ENCODE data around the gene MUC15. TPM values are rescaled to one million over a fixed set of nuclear protein-coding genes. Genes with fewer than 3 reads are reported as not detected.
"Not testable (repeated sequence)": the region's sequence is repeated elsewhere in the genome, so short reads cannot be mapped to it uniquely, and the experiment has no call there.

The MUC15 gene, protein sequence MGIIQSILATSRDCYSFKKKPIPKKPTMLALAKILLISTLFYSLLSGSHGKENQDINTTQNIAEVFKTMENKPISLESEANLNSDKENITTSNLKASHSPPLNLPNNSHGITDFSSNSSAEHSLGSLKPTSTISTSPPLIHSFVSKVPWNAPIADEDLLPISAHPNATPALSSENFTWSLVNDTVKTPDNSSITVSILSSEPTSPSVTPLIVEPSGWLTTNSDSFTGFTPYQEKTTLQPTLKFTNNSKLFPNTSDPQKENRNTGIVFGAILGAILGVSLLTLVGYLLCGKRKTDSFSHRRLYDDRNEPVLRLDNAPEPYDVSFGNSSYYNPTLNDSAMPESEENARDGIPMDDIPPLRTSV
- total RNA-seq = not detected in 2 replicates

DNA sequence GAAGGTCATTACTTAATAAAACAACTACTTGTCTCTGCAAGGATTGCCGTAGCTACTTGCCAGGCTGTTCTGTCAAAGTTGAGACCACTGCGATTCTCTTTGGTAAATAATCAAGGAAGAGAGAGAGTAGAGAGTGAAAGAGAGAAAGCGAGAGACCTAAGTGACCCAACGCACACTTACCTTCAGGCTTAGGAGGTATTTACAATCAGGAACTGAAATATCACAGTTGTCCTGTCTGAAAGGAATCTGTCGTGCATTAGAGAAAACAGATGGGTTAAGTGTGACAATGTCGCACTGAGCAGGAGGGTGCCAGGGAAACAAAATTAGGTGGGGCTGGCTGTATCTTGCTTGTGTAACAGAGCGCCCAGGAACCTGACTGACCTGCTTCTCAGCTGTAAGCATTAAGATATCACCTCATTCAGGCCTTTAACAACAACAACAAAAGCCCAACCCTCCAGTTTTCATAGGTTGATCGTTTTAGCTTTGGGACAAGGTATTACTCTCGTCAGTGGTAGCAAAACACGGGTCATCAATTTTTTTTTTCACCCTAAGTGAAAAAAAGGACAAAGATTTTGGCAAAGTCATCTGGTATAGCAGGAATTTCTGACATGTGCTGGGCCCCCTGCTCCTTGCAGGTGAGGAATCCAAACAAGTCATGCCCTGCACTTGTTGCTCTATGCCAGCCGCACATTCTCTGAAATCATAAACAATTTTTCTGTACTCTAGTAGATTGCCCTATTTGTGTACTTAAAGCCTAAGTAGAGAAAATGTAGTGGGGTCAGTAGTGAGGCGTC, at the start of gene MUC15:
Gene MUC15, minus strand, starts transcription at position 403 of the 794 bp plus-strand sequence. CDS start 5,169 bp downstream, outside the sequence.
- no peak for DNase-seq (ENCODE audit: extremely low read depth, low read depth, low spot score)

DNA sequence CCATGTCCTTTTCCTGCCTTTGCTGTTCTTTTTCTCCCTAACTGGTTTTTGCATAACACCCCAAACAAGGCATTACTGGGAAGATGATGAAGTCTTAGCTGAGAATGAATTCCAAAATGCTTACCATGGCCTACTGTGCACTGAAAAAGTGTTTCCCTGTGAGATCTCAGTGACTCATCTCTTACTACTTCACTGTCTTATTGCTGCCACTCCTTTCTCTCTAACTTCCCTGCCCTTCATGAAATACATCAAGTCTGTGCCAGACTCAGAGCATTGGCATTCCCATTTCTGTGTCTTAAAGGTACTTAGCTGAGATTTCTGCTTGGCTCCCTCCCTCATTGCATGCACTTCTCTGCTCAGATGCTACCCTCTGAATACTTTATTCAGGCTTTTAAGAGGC, 49.1 kb upstream of the MUC15 start:
- no peak for DNase-seq (ENCODE audit: extremely low read depth, low read depth, low spot score)

DNA sequence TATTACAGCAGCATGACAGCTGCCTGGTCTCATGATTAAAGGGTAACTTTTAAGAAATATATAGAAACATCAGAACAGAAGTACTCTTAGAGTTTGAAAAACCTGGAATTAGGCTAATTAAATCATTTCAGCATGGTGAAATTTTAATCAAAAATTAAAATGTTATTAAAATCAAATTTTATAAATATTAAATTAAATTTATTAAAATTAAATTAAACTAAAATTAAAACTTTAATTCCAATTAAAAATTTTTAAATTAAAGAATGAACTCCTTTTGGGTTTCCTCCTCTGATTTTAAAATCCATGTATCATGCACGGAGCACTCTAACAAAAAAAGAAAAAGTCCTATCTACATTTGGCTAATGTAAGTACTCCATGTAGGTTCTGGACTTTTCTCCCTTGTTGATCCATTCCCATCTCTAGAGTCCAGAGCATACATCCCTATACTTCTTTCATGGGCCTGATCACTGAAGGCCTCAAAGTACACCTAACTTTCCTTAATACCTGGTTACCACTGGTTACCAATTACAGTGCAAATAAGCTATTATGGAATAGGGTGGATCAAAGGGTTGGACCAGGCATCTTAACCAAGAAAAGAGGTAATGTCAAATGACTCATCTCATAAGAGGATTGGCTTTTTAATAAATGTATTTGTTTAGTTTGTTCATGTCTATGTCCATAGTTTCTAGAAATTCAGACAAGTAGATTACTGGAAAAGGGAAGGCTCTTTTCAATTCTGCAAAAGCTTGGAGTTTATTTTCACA, 48.4 kb upstream of the MUC15 start:
- no peak for DNase-seq (ENCODE audit: extremely low read depth, low read depth, low spot score)

DNA sequence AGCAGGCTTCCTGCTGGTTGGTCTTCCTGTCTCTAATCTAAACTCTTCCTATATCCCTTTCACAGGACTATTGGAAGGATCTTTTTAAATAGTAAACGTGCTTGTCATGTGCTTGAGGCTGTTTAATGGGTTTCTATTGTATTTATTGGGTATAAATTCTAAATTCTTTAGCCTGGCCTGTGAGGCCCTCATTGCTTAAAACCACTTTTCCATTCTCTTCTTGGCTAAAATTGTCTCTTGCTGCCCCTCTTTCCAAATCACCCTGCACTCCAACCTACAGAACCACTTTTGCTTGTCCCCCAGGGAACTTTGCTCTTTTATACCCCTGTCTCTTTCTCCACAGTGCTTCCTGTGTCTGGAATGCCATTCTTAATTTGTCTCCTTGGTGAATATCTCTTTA, 46.4 kb upstream of the MUC15 start:
- DNase-seq (ENCODE audit: extremely low read depth, low read depth, low spot score) = no peak

DNA sequence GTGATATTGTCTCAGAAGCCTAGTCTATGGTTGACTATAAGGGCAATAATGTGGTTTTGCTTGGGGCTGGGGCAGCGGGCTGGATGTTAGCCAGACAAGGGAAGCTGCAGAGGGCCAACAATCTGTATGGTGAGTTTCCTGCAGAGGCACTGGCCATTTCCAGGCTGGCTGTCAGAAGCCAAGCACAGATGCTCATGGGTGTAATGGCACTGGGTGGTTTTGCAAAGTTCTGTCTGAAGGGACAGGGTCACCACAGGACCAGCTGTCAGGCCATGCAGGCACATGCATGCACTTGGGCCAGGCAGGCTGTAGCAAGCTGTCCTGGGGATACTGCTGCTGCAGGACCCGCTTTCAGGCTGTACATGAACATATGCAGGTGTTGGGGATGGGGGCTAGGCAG, 41.7 kb upstream of the MUC15 start:
- DNase-seq (ENCODE audit: extremely low read depth, low read depth, low spot score) = no peak

DNA sequence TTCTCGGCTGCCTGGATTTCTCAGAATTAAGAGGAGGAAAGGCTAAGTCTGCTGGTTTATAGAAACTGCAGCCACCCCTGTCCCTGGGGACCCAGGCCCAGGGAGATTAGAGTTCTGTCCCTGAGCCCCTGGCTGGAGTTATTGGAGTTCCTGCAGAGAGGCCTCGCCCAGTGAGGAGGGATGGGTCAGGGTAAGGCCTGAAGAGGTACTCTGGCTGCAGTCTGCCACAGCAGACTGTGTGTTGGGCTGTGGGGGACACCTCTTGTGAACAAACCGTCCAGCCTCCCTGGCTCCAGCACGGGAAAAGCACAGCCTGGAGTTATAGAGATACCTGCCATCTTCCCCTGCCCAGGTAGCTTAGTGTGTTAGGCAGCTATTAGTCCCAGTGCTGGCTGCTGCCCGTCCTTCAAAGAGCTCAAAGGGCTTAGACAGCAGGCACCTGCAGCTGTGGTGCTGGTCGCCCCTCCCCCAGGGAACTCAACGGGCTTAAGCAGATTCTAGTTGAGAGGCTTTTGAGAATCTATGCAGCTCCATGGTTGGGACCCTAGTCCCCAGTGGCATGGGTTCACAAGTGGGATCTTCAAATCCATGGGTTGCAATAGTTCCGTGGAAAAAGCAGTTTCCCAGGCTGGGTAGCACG, 36.6 kb upstream of the MUC15 start:
- no peak for DNase-seq (ENCODE audit: extremely low read depth, low read depth, low spot score)

DNA sequence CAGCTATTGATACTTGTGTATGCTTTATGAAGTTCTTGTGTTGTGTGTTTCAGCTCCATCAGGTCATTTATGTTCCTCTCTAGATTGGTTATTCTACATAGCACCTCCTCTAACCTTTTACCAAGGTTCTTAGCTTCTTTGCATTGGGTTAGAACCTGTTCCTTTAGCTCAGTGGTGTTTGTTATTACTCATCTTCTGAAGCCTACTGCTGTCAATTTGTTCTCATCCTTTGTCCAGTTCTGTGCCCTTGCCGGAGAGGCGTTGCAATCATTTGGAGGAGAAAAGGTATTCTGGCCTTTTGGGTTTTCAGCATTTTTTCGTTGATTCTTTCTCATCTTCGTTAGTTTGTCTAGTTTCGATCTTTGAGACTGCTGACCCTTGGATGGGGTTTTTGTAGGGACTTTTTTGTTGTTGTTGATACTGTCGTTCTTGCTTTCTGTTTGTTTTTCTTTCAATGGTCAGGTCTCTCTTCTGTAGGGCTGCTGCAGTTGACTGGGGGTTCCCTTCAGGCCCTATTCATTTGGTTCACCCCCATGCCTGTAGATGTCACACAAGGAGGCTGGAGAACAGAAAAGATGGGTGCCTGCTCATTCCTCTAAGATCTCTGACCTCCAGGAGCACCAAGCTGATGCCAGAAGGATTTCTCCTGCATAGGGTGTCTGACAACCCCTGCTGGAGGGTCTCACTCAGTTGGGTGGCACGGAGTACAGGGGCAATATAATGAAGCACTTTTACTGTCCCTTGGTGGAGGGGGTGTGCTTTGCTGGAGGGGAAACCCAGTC, 35.9 kb upstream of the MUC15 start:
- DNase-seq (ENCODE audit: extremely low read depth, low read depth, low spot score) = no peak

DNA sequence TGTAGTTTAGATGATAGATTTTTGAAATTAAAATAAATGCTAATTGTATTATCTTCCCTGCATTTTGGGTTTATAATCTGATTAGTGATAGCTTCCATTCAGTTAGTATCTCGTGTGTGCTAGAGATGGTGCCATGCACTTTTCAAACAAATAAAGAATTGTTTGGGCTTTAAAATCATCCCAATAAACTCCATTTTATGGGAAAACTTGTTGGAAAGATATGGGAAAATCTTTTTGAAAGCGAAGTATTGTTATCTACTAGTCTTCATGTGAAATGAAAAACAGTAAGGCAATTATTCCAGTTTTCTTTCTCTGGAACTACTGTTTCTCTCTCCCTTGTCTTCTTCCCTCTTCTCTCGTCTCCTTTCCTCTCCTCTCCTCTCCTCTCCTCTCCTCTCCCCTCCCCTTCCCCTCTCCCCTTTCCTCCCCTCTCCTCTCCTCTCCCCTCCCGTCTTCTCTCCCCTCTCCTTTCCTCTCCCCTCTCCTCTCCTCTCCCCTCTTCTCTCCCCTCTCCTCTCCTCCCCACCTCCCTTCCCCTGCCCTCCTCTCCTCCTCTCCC, 27.9 kb upstream of the MUC15 start:
- DNase-seq (ENCODE audit: extremely low read depth, low read depth, low spot score) = no peak

DNA sequence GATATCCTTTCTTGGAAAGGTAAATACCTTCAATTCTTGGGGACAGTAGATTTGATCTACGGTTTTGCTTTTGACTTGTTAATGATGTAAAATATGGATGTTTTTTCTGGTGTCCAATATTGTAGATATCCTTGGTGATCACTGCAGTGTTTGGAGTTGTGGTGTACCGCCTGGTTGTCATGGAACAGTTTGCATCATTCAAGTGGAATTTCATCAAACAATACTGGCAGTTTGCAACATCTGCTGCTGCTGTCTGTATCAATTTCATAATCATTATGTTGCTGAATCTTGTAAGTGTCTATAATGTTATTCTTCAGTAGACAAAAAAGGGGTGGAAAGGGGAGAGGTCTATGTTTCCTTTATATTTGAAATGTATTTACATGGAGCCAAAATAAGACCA, 27.4 kb upstream of the MUC15 start:
- no peak for DNase-seq (ENCODE audit: extremely low read depth, low read depth, low spot score)

DNA sequence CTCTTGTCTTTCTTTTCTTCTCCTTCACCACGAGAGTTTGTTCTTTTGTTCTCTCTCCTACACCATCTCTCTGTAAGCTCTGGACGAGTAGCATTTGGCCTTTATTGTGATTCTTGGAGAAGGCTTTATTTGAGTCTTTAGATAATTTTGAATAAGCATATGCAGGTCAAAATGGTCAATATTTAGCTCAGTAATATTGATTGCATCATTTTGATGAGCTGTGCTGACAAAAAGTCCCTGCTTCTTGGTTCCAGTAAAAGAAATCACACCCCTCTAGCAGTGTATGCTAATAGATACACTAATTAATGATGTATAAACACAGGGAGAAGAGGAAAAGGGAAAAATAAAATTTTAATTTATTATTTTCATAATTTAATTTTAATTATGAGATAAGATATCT, 25.8 kb upstream of the MUC15 start:
- no peak for DNase-seq (ENCODE audit: extremely low read depth, low read depth, low spot score)

DNA sequence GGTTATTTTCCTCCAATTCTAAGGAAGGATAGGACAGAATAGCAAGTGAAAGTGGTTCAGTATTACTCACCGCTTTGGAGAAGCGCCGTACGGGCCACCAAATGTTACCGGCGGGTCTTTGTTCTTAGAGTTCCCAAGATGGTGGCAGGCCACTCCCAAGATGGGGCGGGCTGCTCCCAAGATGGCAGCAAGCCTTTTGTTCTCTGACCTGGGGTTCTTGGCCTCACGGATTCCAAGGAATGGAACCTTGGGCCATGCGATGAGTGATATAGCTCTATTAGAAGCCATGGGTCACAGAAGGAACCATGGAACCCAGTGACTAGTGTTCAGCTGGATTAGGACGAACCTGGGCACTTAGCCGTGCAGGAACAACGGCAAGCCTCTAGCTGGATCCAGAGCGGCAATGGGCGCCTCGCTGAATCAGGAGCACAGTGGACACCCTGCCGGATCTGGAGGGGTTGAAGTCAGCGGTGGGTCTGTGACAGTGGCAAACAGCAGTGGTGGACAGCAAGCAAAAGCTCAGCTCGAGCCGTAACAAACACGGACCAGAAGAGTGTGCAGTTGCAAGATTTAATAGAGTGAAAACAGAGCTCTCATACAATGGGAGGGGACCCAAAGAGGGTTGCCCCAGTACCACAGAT, 25.1 kb upstream of the MUC15 start:
- DNase-seq (ENCODE audit: extremely low read depth, low read depth, low spot score) = not testable (repeated sequence)

DNA sequence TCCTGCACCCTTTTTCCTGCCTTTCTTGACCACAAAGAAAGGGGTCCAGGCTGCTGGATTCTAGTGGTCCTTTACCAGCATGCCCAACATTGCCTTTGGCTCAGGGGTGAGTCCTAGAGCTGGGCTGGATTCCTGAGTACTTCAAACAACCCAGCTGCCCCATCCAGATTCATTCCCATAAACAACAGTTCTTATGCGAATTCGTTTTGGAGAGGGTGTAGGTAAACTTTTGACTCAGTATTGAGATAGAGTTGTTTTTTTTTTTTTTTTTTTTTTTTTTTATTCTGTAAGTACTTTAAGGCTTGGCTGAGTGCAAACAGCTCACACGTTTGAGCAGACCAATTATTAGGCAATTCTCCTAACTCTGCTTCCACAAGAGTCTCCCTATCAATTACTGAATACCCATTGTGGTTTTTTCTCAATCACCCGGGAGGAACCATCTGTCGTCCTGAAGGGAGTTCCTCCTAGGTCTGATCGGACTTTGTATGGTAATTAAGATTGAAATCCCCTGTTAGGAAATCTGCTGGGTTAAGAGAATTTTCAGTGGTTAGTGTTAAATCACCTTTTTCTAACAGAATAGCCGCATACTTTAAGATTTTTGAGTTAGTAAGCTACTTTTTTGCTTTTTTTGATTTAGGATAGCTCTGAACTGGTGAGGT, 23.3 kb upstream of the MUC15 start:
- DNase-seq (ENCODE audit: extremely low read depth, low read depth, low spot score) = not testable (repeated sequence)

DNA sequence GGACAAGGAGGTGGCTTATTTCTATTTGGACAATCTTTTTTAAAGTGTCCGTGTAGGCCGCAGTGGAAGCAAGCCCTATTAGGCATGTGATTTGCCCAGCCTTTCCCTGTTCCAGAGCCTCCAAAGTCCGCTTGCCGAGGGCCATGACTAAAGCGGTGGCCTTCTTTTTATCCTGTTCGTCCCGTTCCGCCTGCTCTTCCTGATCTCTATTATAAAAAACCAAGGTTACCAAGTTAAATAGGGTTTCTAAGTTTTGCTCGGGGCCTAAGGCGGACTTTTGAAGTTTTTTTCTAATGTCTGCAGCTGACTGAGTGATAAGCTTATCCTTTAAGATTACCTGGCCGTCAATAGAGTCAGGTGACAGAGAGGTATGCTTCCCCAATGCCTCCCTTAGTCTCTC, 21.6 kb upstream of the MUC15 start:
- no peak for DNase-seq (ENCODE audit: extremely low read depth, low read depth, low spot score)

DNA sequence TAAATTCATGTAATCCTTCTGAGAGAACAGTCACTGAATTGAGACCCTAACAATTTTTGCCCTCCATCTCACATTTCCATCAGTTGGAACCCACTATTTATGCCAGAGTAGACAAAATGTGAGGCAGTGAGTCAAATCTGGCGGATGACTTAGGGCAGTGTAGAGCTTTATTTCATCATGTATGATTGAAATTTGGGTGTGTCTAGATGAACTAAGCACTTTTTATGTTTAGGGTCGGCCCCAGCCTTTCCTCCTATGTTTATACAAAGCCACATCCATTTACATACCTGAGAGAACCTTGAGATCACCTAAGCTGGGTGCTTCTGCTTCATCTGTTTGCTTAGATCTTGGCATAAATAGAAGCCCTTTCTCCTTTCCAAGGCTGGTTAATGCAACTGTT, 15.0 kb upstream of the MUC15 start:
- no peak for DNase-seq (ENCODE audit: extremely low read depth, low read depth, low spot score)

DNA sequence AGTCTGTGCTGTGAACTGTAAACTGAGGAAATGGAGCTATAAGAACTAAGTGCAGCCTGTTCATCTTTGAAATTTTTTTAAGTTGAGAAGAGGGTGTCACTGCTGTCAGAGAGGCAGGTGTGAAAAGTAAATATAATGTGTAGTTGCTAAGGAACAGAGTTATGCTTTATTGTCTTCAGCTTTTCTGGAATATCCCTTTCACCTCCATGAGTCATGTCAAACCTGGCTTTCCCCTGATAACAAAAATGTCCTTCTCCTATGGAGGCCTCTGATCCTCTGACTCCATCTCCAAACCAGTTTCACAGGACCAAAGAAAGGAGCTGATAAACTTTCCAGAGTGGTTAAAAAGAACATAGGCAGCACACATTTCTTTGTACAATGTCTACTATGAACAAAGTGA, 12.8 kb upstream of the MUC15 start:
- no peak for DNase-seq (ENCODE audit: extremely low read depth, low read depth, low spot score)

DNA sequence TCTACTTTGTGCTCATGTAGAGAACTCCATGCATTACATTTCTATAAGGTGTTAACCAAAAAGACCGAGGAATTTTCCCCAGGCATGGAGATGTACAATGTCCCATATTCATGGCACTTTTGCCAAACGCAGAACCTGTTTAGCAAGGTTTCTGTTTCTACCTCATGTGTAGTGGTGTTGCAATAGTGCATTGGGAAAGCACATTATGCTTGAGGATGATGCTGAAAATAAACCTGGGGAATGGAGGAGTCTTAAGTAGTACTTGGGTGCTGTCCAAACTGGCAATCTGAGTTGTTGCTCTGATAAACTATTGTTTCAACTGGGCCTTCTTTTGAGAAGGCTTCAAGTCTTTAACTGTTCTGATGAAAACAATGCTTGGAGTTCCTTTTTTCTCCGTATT, 11.5 kb upstream of the MUC15 start:
- no peak for DNase-seq (ENCODE audit: extremely low read depth, low read depth, low spot score)

DNA sequence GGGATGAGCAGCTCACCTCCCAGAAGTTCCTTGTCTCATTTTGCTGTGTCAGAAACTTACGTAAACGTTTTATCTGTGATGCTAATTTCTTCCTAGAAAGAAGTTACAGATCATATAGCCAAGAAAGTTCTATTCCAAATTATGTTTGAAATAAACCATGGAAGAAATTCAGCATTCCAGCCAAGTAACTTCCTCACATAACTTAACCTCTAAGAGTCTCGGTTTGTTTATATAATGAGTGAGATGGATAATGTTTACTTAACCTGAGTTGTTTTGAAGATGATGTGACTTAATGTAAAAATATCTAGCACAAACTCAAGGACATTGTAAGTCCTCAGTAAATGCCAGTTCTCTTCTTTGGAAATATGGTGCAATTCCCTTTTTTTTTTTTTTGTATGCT, 8.9 kb upstream of the MUC15 start:
- no peak for DNase-seq (ENCODE audit: extremely low read depth, low read depth, low spot score)

DNA sequence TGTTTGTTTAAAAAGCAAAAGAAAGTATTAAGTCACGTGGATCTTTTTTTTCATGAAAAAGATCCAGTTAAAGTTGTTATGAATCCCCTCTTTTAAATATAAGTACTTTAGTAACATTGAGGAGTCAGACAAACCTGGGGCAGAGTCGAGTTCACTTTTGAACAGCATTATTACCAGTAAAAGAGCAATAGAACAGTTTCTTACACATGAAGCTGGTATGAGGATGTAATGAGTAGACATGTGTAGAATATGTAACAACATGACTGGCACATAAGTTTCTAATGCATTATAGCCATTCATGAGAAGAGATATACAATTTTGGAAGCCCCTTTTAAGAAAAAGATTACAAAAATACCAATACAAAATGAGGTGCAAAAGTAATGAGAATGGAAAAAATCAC, 7.6 kb upstream of the MUC15 start:
- no peak for DNase-seq (ENCODE audit: extremely low read depth, low read depth, low spot score)
